Astrocyte of the hippocampus (primary cell): ENCODE results near the gene THNSL1.

Experiments used
- DNase-seq: peaks from one replicate; pipeline ENCODE4 v3.0.0; 2011; ENCODE audit warnings: low read depth, low spot score

THNSL1 gene

GRCh38 chr10:25057886-25058285 lies 41.5 kb downstream of the THNSL1 start:
- no peak for DNase-seq

GRCh38 chr10:25059990-25060389 lies 43.6 kb downstream of the THNSL1 start:
- DNase-seq: peak; percentile 97

GRCh38 chr10:25061125-25061524 lies 44.7 kb downstream of the THNSL1 start:
- DNase-seq: no peak

- no peak for DNase-seq
These were observed 45.5 kb downstream of the THNSL1 start for GRCh38 chr10:25061711-25062449.

- no peak for DNase-seq
These were observed 46.7 kb downstream of the THNSL1 start for GRCh38 chr10:25063157-25063556.

- no peak for DNase-seq
These were observed 47.2 kb downstream of the THNSL1 start for GRCh38 chr10:25063644-25064043.

- no peak for DNase-seq
These were observed 48.0 kb downstream of the THNSL1 start for GRCh38 chr10:25064401-25064800.

GRCh38 chr10:25065761-25066476 lies 49.5 kb downstream of the THNSL1 start:
- no peak for DNase-seq

GRCh38 chr10:25068152-25069058 lies 52.0 kb downstream of the THNSL1 start:
- DNase-seq: peak; percentile 74

- DNase-seq: no peak
These were observed 54.8 kb downstream of the THNSL1 start for GRCh38 chr10:25071227-25071626.

- DNase-seq: no peak
These were observed 56.4 kb downstream of the THNSL1 start for GRCh38 chr10:25072786-25073185.

GRCh38 chr10:25075825-25076224 lies 59.4 kb downstream of the THNSL1 start:
- no peak for DNase-seq
